22Rv1 (cell line): Measurements from ENCODE around the gene LAMA2.

Source experiments
- ZFX ChIP-seq: fragments of 450-650 bp; IDR thresholded peaks from 2 replicates; pipeline ENCODE4 v1.6.1; 2017; ENCODE audit warnings: antibody characterized with exemption, borderline replicate concordance
- TF ChIP-seq, protein P1 (sequence below): fragments of 450-650 bp; IDR thresholded peaks from 2 replicates; pipeline ENCODE4 v1.5.1; 2017; ENCODE audit warnings: mild to moderate bottlenecking

DNA sequence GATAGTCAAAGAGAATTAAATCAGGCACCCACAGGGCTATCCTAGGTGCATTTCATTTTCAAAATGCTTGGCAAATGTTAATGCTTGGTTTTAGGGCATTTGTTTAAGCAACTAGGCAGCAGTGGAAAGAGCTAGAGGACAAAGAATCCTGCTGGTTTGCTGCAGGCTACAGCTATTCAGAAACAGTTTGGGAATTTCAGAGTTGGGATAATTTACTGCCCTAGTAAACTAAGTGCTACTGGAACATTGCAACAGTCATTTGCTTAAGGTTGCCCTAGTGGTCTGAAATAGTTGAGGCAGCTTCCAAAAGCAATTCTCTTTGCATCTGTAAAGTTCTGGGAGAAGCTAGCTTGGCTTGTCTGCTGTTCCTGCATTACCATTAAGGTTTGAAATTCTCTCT is 312.7 kb downstream of the LAMA2 start:
- TF ChIP-seq, protein P1, sequence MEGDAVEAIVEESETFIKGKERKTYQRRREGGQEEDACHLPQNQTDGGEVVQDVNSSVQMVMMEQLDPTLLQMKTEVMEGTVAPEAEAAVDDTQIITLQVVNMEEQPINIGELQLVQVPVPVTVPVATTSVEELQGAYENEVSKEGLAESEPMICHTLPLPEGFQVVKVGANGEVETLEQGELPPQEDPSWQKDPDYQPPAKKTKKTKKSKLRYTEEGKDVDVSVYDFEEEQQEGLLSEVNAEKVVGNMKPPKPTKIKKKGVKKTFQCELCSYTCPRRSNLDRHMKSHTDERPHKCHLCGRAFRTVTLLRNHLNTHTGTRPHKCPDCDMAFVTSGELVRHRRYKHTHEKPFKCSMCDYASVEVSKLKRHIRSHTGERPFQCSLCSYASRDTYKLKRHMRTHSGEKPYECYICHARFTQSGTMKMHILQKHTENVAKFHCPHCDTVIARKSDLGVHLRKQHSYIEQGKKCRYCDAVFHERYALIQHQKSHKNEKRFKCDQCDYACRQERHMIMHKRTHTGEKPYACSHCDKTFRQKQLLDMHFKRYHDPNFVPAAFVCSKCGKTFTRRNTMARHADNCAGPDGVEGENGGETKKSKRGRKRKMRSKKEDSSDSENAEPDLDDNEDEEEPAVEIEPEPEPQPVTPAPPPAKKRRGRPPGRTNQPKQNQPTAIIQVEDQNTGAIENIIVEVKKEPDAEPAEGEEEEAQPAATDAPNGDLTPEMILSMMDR, result no peak
- no peak for TF ChIP-seq ZFX
